Suprapubic skin (tissue), 4 donors: ENCODE results near the gene TYMP. TPM values are rescaled to one million over a fixed set of nuclear protein-coding genes. Genes with fewer than 3 reads are reported as not detected.
A peak's percentile ranks its signal among the peaks of the same experiment; 100 is the strongest.

ENCODE experiments used
- DNase-seq, 2 donors: peaks; one replicate each; pipeline ENCODE4 v3.0.0-alpha.2; 2019; ENCODE audit warnings: low spot score in 2 of 2
- H3K27ac ChIP-seq: fragments of 200-600 bp; sonication (generic); one replicate; pipeline ENCODE4 v1.5.1; 2019
- H3K27me3 ChIP-seq: fragments of 200-600 bp; sonication (generic); one replicate; pipeline ENCODE4 v1.5.1; 2019
- H3K36me3 ChIP-seq: fragments of 200-600 bp; sonication (generic); one replicate; pipeline ENCODE4 v1.5.1; 2019
- H3K4me1 ChIP-seq: fragments of 200-600 bp; sonication (generic); one replicate; pipeline ENCODE4 v1.5.1; 2019
- H3K4me3 ChIP-seq: fragments of 200-600 bp; sonication (generic); one replicate; pipeline ENCODE4 v1.5.1; 2019; ENCODE audit warnings: mild to moderate bottlenecking
- H3K9me3 ChIP-seq: fragments of 200-600 bp; sonication (generic); one replicate; pipeline ENCODE4 v1.5.1; 2019
- EP300 ChIP-seq: sonication (generic); formaldehyde crosslinking; IDR thresholded peaks from one replicate; pipeline ENCODE4 v1.6.1; 2017; ENCODE audit warnings: antibody characterized with exemption
- POLR2A ChIP-seq, 2 donors: fragments of 450-650 bp; IDR thresholded peaks; one replicate each; pipeline ENCODE4 v1.6.1; 2017; ENCODE audit warnings: antibody characterized with exemption in 2 of 2, mild to moderate bottlenecking in 2 of 2, moderate library complexity in 2 of 2
- POLR2AphosphoS5 ChIP-seq, 3 donors: sonication (generic); formaldehyde crosslinking; IDR thresholded peaks; one replicate each; pipeline ENCODE4 v1.6.1; 2017; ENCODE audit warnings: antibody characterized with exemption in 3 of 3
- WGBS: methylation state at CpG from one replicate; pipeline ENCODE4 v1.1.5; 2018; 5-methylcytosine and 5-hydroxymethylcytosine counted together
- total RNA-seq, 4 donors: library from RNA; depleted of rRNA; stranded (reverse); fragments of >200 nt; gene quantifications; one replicate each; pipeline ENCODE4 v1.1.0, GENCODE V29; 2016
- TF ChIP-seq, protein P1 (sequence below), 2 donors: fragments of 200-600 bp in 1 of 2; fragments of 450-650 bp in 1 of 2; sonication (generic) in 1 of 2; IDR thresholded peaks; one replicate each; pipeline ENCODE4 v1.5.1; 2016 to 2019; ENCODE audit warnings: antibody characterized with exemption in 2 of 2, mild to moderate bottlenecking in 1 of 2, moderate library complexity in 1 of 2

TYMP gene
- total RNA-seq, 4 donors from 2014 or later: 23.6 to 46.9 (median 30.8) TPM

- Histone ChIP-seq H3K9me3 (no peaks in the 10 kb centered on the region), H3K4me3 (no peak overlapping the region), H3K27me3 (no peaks in the 10 kb centered on the region), H3K4me1 (peaks cover 9% of the 10 kb centered on the region), H3K36me3 (peaks cover 30% of the 10 kb centered on the region), H3K27ac (no peak overlapping the region)
- peak in 1 of 2 donors; percentile 40 for DNase-seq
- WGBS: 79% methylated on average over 13 of the region's 26 CpGs
- TF ChIP-seq, protein P1, sequence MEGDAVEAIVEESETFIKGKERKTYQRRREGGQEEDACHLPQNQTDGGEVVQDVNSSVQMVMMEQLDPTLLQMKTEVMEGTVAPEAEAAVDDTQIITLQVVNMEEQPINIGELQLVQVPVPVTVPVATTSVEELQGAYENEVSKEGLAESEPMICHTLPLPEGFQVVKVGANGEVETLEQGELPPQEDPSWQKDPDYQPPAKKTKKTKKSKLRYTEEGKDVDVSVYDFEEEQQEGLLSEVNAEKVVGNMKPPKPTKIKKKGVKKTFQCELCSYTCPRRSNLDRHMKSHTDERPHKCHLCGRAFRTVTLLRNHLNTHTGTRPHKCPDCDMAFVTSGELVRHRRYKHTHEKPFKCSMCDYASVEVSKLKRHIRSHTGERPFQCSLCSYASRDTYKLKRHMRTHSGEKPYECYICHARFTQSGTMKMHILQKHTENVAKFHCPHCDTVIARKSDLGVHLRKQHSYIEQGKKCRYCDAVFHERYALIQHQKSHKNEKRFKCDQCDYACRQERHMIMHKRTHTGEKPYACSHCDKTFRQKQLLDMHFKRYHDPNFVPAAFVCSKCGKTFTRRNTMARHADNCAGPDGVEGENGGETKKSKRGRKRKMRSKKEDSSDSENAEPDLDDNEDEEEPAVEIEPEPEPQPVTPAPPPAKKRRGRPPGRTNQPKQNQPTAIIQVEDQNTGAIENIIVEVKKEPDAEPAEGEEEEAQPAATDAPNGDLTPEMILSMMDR (IDR thresholded peaks at IDR 0.05): no peak
- TF ChIP-seq POLR2A (IDR thresholded peaks at IDR 0.05): no peak
- no peak for TF ChIP-seq EP300
- TF ChIP-seq POLR2AphosphoS5 (IDR thresholded peaks at IDR 0.05): no peak
Observed at GRCh38 chr22:50573491-50574382, 43.9 kb upstream of the TYMP start.

DNA sequence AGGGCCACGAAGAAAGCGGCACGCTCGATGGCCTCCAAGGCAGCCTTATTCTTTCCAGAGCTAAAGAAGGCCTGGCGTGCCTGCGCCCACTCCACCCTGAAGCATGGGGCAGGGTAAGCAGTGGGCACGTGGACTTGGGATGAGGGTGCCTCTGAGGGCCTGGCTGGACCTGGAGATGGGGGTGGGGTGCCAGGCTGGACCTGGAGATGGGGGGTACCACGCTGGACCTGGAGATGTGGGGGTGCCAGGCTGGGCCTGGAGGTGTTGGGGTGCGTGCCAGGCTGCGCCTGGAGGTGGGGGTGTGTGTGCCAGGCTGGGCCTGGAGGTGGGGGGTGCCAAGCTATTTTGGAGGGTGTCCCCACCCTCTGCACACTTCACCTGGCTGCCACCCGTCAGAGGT lies 43.2 kb upstream of the TYMP start:
- peaks cover 29% of the 10 kb centered on the region for H3K36me3 ChIP-seq
- H3K4me3 ChIP-seq: no peak overlapping the region
- DNase-seq: peak in 1 of 2 donors; percentile 51
- H3K4me1 ChIP-seq: peaks cover 1% of the 10 kb centered on the region
- H3K27me3 ChIP-seq: no peaks in the 10 kb centered on the region
- no peaks in the 10 kb centered on the region for H3K9me3 ChIP-seq
- 80% methylated on average over 4 of the region's 11 CpGs for WGBS
- H3K27ac ChIP-seq: no peak overlapping the region
- TF ChIP-seq POLR2A (IDR thresholded peaks at IDR 0.05) (no peak), EP300 (no peak), POLR2AphosphoS5 (IDR thresholded peaks at IDR 0.05) (no peak)
- TF ChIP-seq, protein P1 (IDR thresholded peaks at IDR 0.05): no peak

- H3K27ac ChIP-seq: no peak overlapping the region
Observed at GRCh38 chr22:50571264-50572175, 41.7 kb upstream of the TYMP start.

GRCh38 chr22:50570861-50571260 lies 41.0 kb upstream of the TYMP start:
- no peak overlapping the region for H3K4me3 ChIP-seq
- 92% methylated on average over 10 of the region's 12 CpGs for WGBS
- no peak overlapping the region for H3K27ac ChIP-seq
- no peaks in the 10 kb centered on the region for H3K27me3 ChIP-seq
- peak in 1 of 2 donors; percentile 47 for DNase-seq
- TF ChIP-seq POLR2AphosphoS5 (IDR thresholded peaks at IDR 0.05) (no peak), POLR2A (IDR thresholded peaks at IDR 0.05) (no peak), EP300 (no peak)
- TF ChIP-seq, protein P1 (IDR thresholded peaks at IDR 0.05): no peak
- H3K4me1 ChIP-seq: no peaks in the 10 kb centered on the region
- peaks cover 29% of the 10 kb centered on the region for H3K36me3 ChIP-seq
- no peaks in the 10 kb centered on the region for H3K9me3 ChIP-seq

More at GRCh38 chr22:50571264-50572175, 41.7 kb upstream of the TYMP start:
- Histone ChIP-seq H3K27me3 (no peaks in the 10 kb centered on the region), H3K9me3 (no peaks in the 10 kb centered on the region), H3K36me3 (peaks cover 29% of the 10 kb centered on the region), H3K4me3 (no peak overlapping the region), H3K4me1 (no peaks in the 10 kb centered on the region)
- 84% methylated on average over 14 of the region's 26 CpGs for WGBS
- TF ChIP-seq EP300 (no peak), POLR2A (IDR thresholded peaks at IDR 0.05) (no peak), POLR2AphosphoS5 (IDR thresholded peaks at IDR 0.05) (no peak)
- TF ChIP-seq, protein P1 (IDR thresholded peaks at IDR 0.05): no peak
- peak in 1 of 2 donors; percentile 55 for DNase-seq
